Tibial artery (tissue), 4 donors: ENCODE results near the gene ZC3H15.
"Not testable (repeated sequence)": the region's sequence is repeated elsewhere in the genome, so short reads cannot be mapped to it uniquely, and the experiment has no call there.

Source experiments
- DNase-seq, 2 donors: peaks; one replicate each; pipeline ENCODE4 v3.0.0-alpha.2; 2019
- H3K27ac ChIP-seq, 2 donors: fragments of 200-600 bp; sonication (generic) in 1 of 2; 1 replicate in 1 of 2; 2 replicates in 1 of 2; pipeline ENCODE4 v1.5.1; 2018 to 2019; ENCODE audit warnings: mild to moderate bottlenecking in 1 of 2
- H3K27me3 ChIP-seq, 2 donors: fragments of 200-600 bp; sonication (generic) in 1 of 2; one replicate each; pipeline versions ENCODE4 v1.5.1 to v1.6.0; 2016 to 2019
- H3K36me3 ChIP-seq, 3 donors: fragments of 200-600 bp; sonication (generic) in 2 of 3; one replicate each; pipeline ENCODE4 v1.5.1; 2016 to 2019; ENCODE audit warnings: mild to moderate bottlenecking in 2 of 3
- H3K4me1 ChIP-seq, 4 donors: fragments of 200-600 bp; sonication (generic) in 2 of 4; 1 replicate in 3 of 4; 2 replicates in 1 of 4; pipeline ENCODE4 v1.5.1; 2016 to 2019
- H3K4me3 ChIP-seq, 2 donors: fragments of 200-600 bp; sonication (generic) in 1 of 2; 1 replicate in 1 of 2; 2 replicates in 1 of 2; pipeline ENCODE4 v1.5.1; 2018 to 2019; ENCODE audit warnings: mild to moderate bottlenecking in 2 of 2
- H3K9me3 ChIP-seq, 3 donors: fragments of 200-600 bp; sonication (generic) in 1 of 3; one replicate each; pipeline ENCODE4 v1.5.1; 2016 to 2019
- intact Hi-C: fragments of 100-400 bp; cut with DNase I; formaldehyde crosslinking; loops from one replicate; pipeline ENCODE4 v1.15.0; 2023; ENCODE audit warnings: low total_unique reads
- TF ChIP-seq, protein P1 (sequence below), 2 experiments: fragments of 200-600 bp in 1 of 2; fragments of 450-650 bp in 1 of 2; IDR thresholded peaks; one replicate each; pipeline ENCODE4 v1.5.1; 2017 to 2019; ENCODE audit warnings: antibody characterized with exemption in 2 of 2, mild to moderate bottlenecking in 1 of 2, moderate library complexity in 1 of 2

ZC3H15 gene

DNA sequence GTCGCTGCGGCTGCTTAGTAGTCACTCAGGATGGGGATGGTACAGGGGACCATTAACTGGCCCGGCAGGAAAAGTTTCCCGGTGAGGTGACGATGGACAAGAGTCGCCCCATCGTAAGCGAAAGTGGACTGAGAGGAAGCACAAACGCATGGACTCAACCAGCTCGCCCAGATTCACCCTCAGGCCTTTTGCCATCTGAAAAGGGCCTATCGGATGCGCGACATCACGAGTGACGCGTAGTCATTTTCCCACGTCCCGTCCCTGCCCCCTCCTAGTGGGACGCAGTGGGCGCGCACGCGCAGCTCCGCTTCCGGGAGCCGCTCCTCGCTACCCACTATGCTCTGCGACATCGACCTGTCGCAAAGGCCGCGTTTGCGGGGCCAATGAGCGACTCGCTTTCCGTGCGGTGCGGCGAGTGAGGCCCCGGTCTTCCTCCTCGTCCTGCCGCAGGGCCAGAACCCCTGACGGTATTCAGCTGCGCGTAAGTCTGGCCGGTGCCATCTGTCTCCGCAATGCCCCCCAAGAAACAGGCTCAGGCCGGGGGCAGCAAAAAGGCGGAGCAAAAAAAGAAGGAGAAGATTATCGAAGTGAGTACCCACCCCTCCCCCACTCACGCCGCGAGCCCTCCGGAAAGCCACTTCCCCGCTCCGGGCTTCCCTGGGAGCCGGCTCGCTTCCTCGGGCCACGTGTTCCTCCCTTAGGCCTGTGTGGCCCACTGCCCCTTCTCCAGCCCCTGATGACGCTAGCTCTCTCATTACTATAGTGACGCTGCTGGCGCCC, at the start of gene ZC3H15:
TSS of gene ZC3H15 (plus strand) at position 390 of the 780 bp plus-strand sequence. CDS start at position 513, 123 bp downstream.
- H3K36me3 ChIP-seq: no peaks in the 10 kb centered on the region
- H3K27me3 ChIP-seq: no peaks in the 10 kb centered on the region
- peak within 1 kb of the TSS; percentile 86 to 97 for H3K4me3 ChIP-seq
- intact Hi-C loops: loop anchor here (5.0 kb wide), 1 partner anchor 106 kb away; the partner anchor contains the start of gene ITGAV
- DNase-seq: peak; percentile 95 to 99
- TF ChIP-seq, protein P1, sequence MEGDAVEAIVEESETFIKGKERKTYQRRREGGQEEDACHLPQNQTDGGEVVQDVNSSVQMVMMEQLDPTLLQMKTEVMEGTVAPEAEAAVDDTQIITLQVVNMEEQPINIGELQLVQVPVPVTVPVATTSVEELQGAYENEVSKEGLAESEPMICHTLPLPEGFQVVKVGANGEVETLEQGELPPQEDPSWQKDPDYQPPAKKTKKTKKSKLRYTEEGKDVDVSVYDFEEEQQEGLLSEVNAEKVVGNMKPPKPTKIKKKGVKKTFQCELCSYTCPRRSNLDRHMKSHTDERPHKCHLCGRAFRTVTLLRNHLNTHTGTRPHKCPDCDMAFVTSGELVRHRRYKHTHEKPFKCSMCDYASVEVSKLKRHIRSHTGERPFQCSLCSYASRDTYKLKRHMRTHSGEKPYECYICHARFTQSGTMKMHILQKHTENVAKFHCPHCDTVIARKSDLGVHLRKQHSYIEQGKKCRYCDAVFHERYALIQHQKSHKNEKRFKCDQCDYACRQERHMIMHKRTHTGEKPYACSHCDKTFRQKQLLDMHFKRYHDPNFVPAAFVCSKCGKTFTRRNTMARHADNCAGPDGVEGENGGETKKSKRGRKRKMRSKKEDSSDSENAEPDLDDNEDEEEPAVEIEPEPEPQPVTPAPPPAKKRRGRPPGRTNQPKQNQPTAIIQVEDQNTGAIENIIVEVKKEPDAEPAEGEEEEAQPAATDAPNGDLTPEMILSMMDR (IDR thresholded peaks at IDR 0.05): peak in 1 of 2 experiments; percentile 5
- H3K9me3 ChIP-seq: no peaks in the 10 kb centered on the region
- peaks cover 0 to 53% (median 28%) of the 10 kb centered on the region in 4 donors for H3K4me1 ChIP-seq
- peak within 1 kb of the TSS; percentile 87 to 88 for H3K27ac ChIP-seq

DNA sequence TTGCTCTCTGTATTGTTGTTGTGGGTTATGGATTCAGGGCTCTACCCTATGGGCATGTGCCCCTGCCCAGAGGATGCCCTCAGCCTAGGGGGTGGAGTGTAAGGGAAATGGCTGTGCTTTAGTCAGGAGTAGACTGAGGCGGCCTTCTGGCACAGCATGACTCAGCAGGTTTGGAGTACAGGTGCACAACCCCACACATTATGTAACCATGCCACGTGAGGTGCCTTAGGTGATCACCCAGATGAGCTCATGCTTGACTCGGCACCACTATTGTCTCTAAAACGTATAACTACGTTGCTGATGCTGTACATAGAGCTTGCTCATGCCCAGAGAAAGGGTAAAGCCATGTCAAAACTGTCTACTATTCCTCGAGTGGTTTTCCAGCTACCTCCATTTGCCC, 48.3 kb upstream of the ZC3H15 start:
- TF ChIP-seq, protein P1 (IDR thresholded peaks at IDR 0.05): no peak
- no peak for DNase-seq
- peaks cover 0 to 20% (median 0%) of the 10 kb centered on the region in 3 donors for H3K36me3 ChIP-seq
- no peak overlapping the region for H3K4me3 ChIP-seq
- H3K27ac ChIP-seq: no peak overlapping the region
- H3K27me3 ChIP-seq: no peaks in the 10 kb centered on the region
- no peaks in the 10 kb centered on the region for H3K4me1 ChIP-seq
- intact Hi-C loops: no loop called here
- H3K9me3 ChIP-seq: no peaks in the 10 kb centered on the region

DNA sequence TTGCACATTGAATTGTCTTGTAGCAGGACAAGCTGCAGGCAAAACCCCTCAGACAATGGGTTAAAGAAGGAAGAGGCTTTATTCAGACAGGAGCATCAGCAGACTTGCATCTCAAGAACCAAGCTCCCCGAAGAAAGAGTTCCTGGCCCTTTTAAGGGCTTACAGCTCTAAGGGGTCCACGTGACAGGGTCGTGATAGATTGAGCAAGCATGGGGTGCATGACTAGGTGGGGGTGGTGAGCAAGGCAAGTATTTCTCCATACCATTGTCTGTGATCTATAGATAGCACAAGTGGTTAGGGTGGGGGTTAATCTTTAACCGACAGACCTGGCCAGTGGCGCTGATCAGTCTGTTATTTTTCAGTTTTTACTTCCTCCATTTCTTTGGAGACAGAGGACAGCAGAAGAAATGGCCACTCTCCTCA, 46.4 kb upstream of the ZC3H15 start:
- DNase-seq, intact Hi-C loops, H3K4me3 ChIP-seq, H3K27me3 ChIP-seq, H3K9me3 ChIP-seq, H3K4me1 ChIP-seq, H3K27ac ChIP-seq: not testable (repeated sequence)
- peaks cover 0 to 14% (median 0%) of the 10 kb centered on the region in 3 donors for H3K36me3 ChIP-seq

DNA sequence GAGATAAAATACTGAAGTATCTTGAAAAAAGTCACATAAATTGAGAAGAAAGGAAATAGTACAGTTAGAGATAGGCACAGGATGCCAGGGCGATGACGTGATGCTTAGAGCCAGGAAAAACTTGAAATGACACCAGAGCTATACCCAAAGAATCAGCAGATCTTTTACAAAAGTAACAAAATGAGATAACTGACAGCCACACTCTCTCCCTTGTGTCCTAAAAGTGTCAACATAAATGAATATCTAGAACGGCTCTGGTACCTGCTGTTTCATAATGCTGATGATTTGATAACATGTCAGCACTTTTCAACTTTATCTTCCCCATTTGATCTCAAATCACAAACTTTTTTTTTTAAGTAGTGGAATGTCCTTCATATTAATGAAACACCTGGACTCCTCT, 45.6 kb upstream of the ZC3H15 start:
- Histone ChIP-seq H3K27ac (no peak overlapping the region), H3K36me3 (peaks cover 0 to 8% (median 0%) of the 10 kb centered on the region in 3 donors), H3K4me1 (no peaks in the 10 kb centered on the region), H3K27me3 (no peaks in the 10 kb centered on the region), H3K4me3 (no peak overlapping the region), H3K9me3 (no peaks in the 10 kb centered on the region)
- TF ChIP-seq, protein P1 (IDR thresholded peaks at IDR 0.05): no peak
- no peak for DNase-seq
- intact Hi-C loops: no loop called here

DNA sequence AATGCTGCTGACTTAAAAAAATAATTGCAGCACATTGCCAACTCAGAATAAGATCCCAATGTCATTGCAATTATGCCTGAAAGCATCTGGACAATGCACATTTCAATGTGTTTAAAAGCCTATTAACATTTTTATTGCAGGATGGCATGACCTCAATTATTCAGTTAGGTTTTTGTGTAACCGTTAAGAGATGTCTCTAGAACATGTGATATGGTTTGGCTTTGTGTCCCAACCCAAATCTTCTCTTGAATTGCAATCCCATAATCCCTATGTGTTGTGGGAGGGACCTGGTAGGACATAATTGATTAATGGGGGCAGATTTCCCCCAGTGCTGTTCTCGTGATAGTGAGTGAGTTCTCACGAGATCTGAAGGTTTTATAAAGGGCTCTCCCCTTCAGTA, 43.2 kb upstream of the ZC3H15 start:
- Histone ChIP-seq H3K9me3 (no peaks in the 10 kb centered on the region), H3K27me3 (no peaks in the 10 kb centered on the region), H3K4me3 (no peak overlapping the region), H3K27ac (no peak overlapping the region), H3K4me1 (no peaks in the 10 kb centered on the region), H3K36me3 (no peaks in the 10 kb centered on the region)
- intact Hi-C loops: no loop called here
- TF ChIP-seq, protein P1 (IDR thresholded peaks at IDR 0.05): no peak
- no peak for DNase-seq

DNA sequence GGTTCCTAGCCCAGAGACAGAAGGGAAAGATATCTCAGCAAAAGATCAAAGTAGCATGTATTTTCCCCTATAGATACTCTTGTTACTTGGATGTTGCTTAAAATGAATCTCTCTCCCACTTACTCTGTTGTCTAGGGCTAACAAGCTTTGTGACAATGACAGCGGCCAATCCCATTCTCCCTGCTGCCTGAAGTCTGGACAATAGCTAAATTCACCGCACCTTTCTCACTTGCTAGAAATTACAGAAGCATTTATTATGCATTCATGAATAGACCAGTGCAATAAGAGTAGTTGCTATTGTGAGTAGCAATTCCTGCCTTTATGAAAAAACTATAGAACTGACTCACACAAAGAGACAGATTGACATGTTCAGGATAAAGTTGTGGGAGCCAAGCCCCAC, 42.2 kb upstream of the ZC3H15 start:
- no peak for DNase-seq

More for the DNA sequence above, 42.2 kb upstream of the ZC3H15 start:
- H3K4me3 ChIP-seq: no peak overlapping the region
- H3K4me1 ChIP-seq: no peaks in the 10 kb centered on the region
- no peak overlapping the region for H3K27ac ChIP-seq
- intact Hi-C loops: no loop called here
- H3K27me3 ChIP-seq: no peaks in the 10 kb centered on the region
- H3K36me3 ChIP-seq: no peaks in the 10 kb centered on the region
- TF ChIP-seq, protein P1 (IDR thresholded peaks at IDR 0.05): no peak
- H3K9me3 ChIP-seq: no peaks in the 10 kb centered on the region
